Liver (tissue), 9 donors: ENCODE data around the gene KRTAP6-2. TPM values are rescaled to one million over a fixed set of nuclear protein-coding genes. Genes with fewer than 3 reads are reported as not detected.

Experiments
- DNase-seq: peaks from one replicate; pipeline ENCODE4 v3.0.0-alpha.2; 2017; ENCODE audit warnings: low spot score
- H3K27ac ChIP-seq, 2 donors: one replicate each; pipeline ENCODE4 v1.7.0; 2013; ENCODE audit warnings: inconsistent platforms in 2 of 2, low read length in 2 of 2, control low read depth in 1 of 2, low read depth in 1 of 2, mild to moderate bottlenecking in 1 of 2
- H3K27me3 ChIP-seq, 4 donors: one replicate each; pipeline versions ENCODE4 v1.6.1 to v1.7.0; 2013; ENCODE audit warnings: low read length in 3 of 4, inconsistent platforms in 1 of 4, mild to moderate bottlenecking in 1 of 4, moderate library complexity in 1 of 4; ENCODE audit not compliant: control insufficient read depth in 4 of 4, insufficient read depth in 4 of 4
- H3K36me3 ChIP-seq, 4 donors: one replicate each; pipeline versions ENCODE4 v1.6.1 to v1.7.0; 2013; ENCODE audit warnings: low read length in 3 of 4, mild to moderate bottlenecking in 3 of 4, low read depth in 1 of 4, moderate library complexity in 1 of 4; ENCODE audit not compliant: control insufficient read depth in 4 of 4, insufficient read depth in 3 of 4
- H3K4me1 ChIP-seq, 4 donors: one replicate each; pipeline versions ENCODE4 v1.6.1 to v1.7.0; 2013; ENCODE audit warnings: low read length in 3 of 4, mild to moderate bottlenecking in 3 of 4, moderate library complexity in 1 of 4; ENCODE audit not compliant: control insufficient read depth in 4 of 4, insufficient read depth in 4 of 4
- H3K4me3 ChIP-seq, 3 donors: one replicate each; pipeline versions ENCODE4 v1.6.1 to v1.7.0; 2013; ENCODE audit warnings: low read length in 3 of 3, control low read depth in 1 of 3, low read depth in 1 of 3, mild to moderate bottlenecking in 1 of 3
- H3K9ac ChIP-seq, 2 donors: one replicate each; pipeline ENCODE4 v1.7.0; 2013; ENCODE audit warnings: low read length in 2 of 2, mild to moderate bottlenecking in 2 of 2, moderate library complexity in 2 of 2, control low read depth in 1 of 2, low read depth in 1 of 2
- H3K9me3 ChIP-seq, 4 donors: one replicate each; pipeline versions ENCODE4 v1.6.1 to v1.7.0; 2013; ENCODE audit warnings: low read length in 3 of 4; ENCODE audit not compliant: control insufficient read depth in 4 of 4
- FOXA1 ChIP-seq: IDR thresholded peaks from 2 replicates; pipeline ENCODE4 v1.6.1; 2016; ENCODE audit warnings: antibody characterized with exemption
- GABPA ChIP-seq, 2 donors: IDR thresholded peaks in 1 of 2; conservative IDR thresholded peaks in 1 of 2; 2 replicates each; pipeline ENCODE4 v1.6.1; 2016; ENCODE audit warnings: antibody characterized with exemption in 2 of 2, mild to moderate bottlenecking in 1 of 2, moderate library complexity in 1 of 2
- HNF4A ChIP-seq, 2 donors: conservative IDR thresholded peaks; 2 replicates each; pipeline ENCODE4 v1.6.1; 2016; ENCODE audit warnings: antibody characterized with exemption in 2 of 2, mild to moderate bottlenecking in 2 of 2
- HNF4G ChIP-seq: IDR thresholded peaks from 2 replicates; pipeline ENCODE4 v1.6.1; 2016; ENCODE audit warnings: antibody characterized with exemption
- JUND ChIP-seq, 2 donors: IDR thresholded peaks; 2 replicates each; pipeline ENCODE4 v1.6.1; 2016; ENCODE audit warnings: antibody characterized with exemption in 2 of 2
- RAD21 ChIP-seq, 2 donors: IDR thresholded peaks; 2 replicates each; pipeline ENCODE4 v1.6.1; 2016; ENCODE audit warnings: antibody characterized with exemption in 2 of 2, mild to moderate bottlenecking in 2 of 2
- RXRA ChIP-seq, 2 donors: IDR thresholded peaks; 2 replicates each; pipeline ENCODE4 v1.6.1; 2017 to 2018; ENCODE audit warnings: antibody characterized with exemption in 2 of 2, mild to moderate bottlenecking in 1 of 2
- SP1 ChIP-seq: IDR thresholded peaks from 2 replicates; pipeline ENCODE4 v1.6.1; 2018; ENCODE audit warnings: antibody characterized with exemption, mild to moderate bottlenecking
- TAF1 ChIP-seq: conservative IDR thresholded peaks from 2 replicates; pipeline ENCODE4 v1.6.1; 2016; ENCODE audit warnings: antibody characterized with exemption, mild to moderate bottlenecking
- YY1 ChIP-seq: IDR thresholded peaks from 2 replicates; pipeline ENCODE4 v1.6.1; 2016; ENCODE audit warnings: antibody characterized with exemption, mild to moderate bottlenecking
- WGBS: extraction: QIAGEN DNeasy Blood & Tissue Kit; methylation state at CpG from one replicate; pipeline ENCODE4 v1.1.7; 2013; 5-methylcytosine and 5-hydroxymethylcytosine counted together
- polyA plus RNA-seq, 2 donors: library from polyadenylated mRNA; stranded (reverse) in 1 of 2; unstranded in 1 of 2; fragments of 200-250 nt in 1 of 2; fragments of >200 nt in 1 of 2; fragmentation: Nextera tagmentation in 1 of 2; extraction: Ambion mirVana in 1 of 2; gene quantifications; one replicate each; pipeline versions ENCODE4 v1.2.1 to v1.2.3, GENCODE V29; 2013 to 2015
- total RNA-seq, 2 donors: library from RNA; depleted of rRNA; stranded (reverse); fragments of >200 nt; gene quantifications; one replicate each; pipeline ENCODE4 v1.2.3, GENCODE V29; 2014
- TF ChIP-seq, protein P1 (sequence below): IDR thresholded peaks from 2 replicates; pipeline ENCODE4 v1.6.1; 2016; ENCODE audit warnings: antibody characterized with exemption
- TF ChIP-seq, protein P2 (sequence below): IDR thresholded peaks from 2 replicates; pipeline ENCODE4 v1.6.1; 2016; ENCODE audit warnings: antibody characterized with exemption
- TF ChIP-seq, protein P3 (sequence below): fragments of 150-350 bp; IDR thresholded peaks from 2 replicates; pipeline ENCODE4 v1.5.1; 2017; ENCODE audit warnings: improper control_type of control experiment, low read depth, low read length; ENCODE audit not compliant: missing input control
- TF ChIP-seq, protein P4 (sequence below): IDR thresholded peaks from 2 replicates; pipeline ENCODE4 v1.6.1; 2016; ENCODE audit warnings: antibody characterized with exemption
- donor health status: healthy.
- donor health status: healthy.
- donor health status: healthy.
- donor health status: healthy.
- donor health status: healthy.

The KRTAP6-2 gene
- total and polyA plus RNA-seq, 4 donors: not detected

DNA sequence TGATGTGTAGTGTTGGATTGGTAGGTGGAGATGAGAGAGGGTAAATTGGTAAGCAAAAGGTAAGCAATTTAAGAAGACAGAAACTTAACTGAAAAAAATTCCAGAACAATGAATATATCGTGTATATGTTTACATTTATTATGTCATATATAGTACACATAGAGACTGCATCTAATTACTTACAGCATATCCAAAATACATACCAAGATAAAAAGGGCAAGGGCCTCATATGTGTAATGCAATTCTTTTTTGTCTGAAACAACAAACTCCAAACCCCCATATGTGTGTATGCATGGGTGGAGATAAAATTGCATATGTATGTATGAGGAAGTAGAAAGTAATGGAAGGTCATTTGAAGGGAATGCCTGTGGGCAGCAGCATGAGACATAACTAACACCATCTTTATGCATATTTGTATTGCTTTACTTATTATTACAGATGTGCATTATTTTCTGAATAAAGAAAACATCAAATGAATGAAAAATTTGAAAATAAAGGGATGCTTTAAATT, 48.3 kb upstream of the KRTAP6-2 start (continued):
- TF ChIP-seq, protein P1, sequence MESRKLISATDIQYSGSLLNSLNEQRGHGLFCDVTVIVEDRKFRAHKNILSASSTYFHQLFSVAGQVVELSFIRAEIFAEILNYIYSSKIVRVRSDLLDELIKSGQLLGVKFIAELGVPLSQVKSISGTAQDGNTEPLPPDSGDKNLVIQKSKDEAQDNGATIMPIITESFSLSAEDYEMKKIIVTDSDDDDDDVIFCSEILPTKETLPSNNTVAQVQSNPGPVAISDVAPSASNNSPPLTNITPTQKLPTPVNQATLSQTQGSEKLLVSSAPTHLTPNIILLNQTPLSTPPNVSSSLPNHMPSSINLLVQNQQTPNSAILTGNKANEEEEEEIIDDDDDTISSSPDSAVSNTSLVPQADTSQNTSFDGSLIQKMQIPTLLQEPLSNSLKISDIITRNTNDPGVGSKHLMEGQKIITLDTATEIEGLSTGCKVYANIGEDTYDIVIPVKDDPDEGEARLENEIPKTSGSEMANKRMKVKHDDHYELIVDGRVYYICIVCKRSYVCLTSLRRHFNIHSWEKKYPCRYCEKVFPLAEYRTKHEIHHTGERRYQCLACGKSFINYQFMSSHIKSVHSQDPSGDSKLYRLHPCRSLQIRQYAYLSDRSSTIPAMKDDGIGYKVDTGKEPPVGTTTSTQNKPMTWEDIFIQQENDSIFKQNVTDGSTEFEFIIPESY: no peak
- TF ChIP-seq HNF4G (no peak), FOXA1 (no peak), GABPA (IDR thresholded peaks at IDR 0.05 in 1 of 2, conservative IDR thresholded peaks at IDR 0.05 in 1 of 2) (no peak), YY1 (no peak), HNF4A (conservative IDR thresholded peaks at IDR 0.05) (no peak)
- TF ChIP-seq, protein P2, sequence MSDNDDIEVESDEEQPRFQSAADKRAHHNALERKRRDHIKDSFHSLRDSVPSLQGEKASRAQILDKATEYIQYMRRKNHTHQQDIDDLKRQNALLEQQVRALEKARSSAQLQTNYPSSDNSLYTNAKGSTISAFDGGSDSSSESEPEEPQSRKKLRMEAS: no peak

DNA sequence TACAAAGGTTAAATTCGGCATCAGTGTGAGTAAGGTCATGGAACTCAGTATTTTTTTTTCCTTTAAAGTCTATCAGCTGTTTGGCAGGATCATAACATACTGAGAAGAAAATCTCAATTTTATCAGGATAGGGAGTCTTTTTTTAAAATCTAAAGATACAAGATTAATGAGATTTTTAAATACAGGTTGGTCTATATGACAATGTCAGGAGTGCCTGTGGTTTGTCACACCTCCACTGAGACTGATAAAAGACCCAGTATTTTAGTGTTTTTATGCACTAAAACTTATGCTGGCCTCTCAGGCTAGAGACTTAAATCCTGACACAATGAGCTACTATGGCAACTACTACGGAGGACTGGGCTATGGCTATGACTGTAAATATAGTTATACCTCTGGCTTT, 43.9 kb upstream of the KRTAP6-2 start, which contains the start of gene KRTAP20-3:
TSS of gene KRTAP20-3 (plus strand) at position 301 of the 400 bp plus-strand sequence.
- 82% methylated on average over 2 of the region's 2 CpGs for WGBS
- Histone ChIP-seq H3K27ac (no peak within 1 kb of the TSS), H3K4me3 (no peak within 1 kb of the TSS), H3K4me1 (no peaks in the 10 kb centered on the region), H3K36me3 (no peaks in the 10 kb centered on the region), H3K27me3 (peaks cover 0 to 3% (median 0%) of the 10 kb centered on the region in 4 donors), H3K9ac (no peak within 1 kb of the TSS), H3K9me3 (no peaks in the 10 kb centered on the region)
- DNase-seq: no peak
- TF ChIP-seq SP1 (no peak), FOXA1 (no peak), RAD21 (IDR thresholded peaks at IDR 0.05) (no peak), HNF4G (no peak)

DNA sequence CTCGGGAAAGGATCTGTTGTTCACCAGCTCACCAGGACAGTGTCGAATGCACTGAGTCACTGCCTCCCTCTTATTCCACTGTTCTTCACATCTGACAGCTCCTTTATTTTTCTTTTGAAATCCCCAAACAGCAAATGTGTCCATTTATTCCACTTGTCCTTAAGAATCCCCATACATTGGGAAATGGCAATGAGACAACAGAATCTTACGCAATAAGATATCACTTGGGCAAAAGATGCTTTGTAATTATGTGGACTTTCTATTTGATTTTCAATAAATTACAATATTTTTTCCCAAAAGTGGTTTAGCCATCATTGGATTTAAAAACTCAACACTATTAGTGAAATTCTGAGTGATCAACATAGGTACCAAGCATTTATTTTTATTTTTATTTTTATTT, 40.0 kb upstream of the KRTAP6-2 start:
- Histone ChIP-seq H3K9me3 (no peaks in the 10 kb centered on the region), H3K4me3 (no peak overlapping the region), H3K27me3 (no peaks in the 10 kb centered on the region), H3K36me3 (no peaks in the 10 kb centered on the region), H3K9ac (no peak overlapping the region), H3K27ac (no peak overlapping the region), H3K4me1 (no peaks in the 10 kb centered on the region)
- TF ChIP-seq, protein P3, sequence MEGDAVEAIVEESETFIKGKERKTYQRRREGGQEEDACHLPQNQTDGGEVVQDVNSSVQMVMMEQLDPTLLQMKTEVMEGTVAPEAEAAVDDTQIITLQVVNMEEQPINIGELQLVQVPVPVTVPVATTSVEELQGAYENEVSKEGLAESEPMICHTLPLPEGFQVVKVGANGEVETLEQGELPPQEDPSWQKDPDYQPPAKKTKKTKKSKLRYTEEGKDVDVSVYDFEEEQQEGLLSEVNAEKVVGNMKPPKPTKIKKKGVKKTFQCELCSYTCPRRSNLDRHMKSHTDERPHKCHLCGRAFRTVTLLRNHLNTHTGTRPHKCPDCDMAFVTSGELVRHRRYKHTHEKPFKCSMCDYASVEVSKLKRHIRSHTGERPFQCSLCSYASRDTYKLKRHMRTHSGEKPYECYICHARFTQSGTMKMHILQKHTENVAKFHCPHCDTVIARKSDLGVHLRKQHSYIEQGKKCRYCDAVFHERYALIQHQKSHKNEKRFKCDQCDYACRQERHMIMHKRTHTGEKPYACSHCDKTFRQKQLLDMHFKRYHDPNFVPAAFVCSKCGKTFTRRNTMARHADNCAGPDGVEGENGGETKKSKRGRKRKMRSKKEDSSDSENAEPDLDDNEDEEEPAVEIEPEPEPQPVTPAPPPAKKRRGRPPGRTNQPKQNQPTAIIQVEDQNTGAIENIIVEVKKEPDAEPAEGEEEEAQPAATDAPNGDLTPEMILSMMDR: no peak
- no peak for TF ChIP-seq TAF1
- WGBS: 87% methylated on average over 3 of the region's 3 CpGs
- DNase-seq: no peak

DNA sequence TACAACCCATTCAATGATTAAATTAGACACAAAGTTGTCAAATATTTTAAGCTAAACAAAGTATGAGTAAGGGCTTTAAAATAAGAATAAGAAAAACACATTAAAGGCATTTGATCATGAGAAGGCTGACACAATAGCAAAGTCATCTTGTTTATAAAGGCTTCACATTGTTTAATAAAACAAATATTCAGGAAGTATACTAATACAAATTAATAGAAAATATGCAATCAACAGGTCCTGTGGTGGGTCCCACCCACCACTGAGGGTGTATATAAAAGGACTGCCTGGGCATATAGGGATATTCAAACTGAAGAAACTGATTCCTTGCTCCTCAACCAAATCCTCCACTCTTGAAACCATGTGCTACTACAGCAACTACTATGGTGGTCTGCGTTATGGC, 36.2 kb upstream of the KRTAP6-2 start, which contains the start of gene KRTAP20-2:
TSS of gene KRTAP20-2 (plus strand) at position 301 of the 400 bp plus-strand sequence. CDS start at position 359, 58 bp downstream.
- DNase-seq: no peak
- Histone ChIP-seq H3K4me3 (no peak within 1 kb of the TSS), H3K27ac (no peak within 1 kb of the TSS), H3K36me3 (no peaks in the 10 kb centered on the region), H3K27me3 (no peaks in the 10 kb centered on the region), H3K4me1 (no peaks in the 10 kb centered on the region), H3K9ac (no peak within 1 kb of the TSS), H3K9me3 (no peaks in the 10 kb centered on the region)
- 88% methylated on average over 1 of the region's 1 CpG for WGBS
- TF ChIP-seq JUND (IDR thresholded peaks at IDR 0.05): no peak
- TF ChIP-seq RXRA (IDR thresholded peaks at IDR 0.05): no peak
- TF ChIP-seq, protein P4, sequence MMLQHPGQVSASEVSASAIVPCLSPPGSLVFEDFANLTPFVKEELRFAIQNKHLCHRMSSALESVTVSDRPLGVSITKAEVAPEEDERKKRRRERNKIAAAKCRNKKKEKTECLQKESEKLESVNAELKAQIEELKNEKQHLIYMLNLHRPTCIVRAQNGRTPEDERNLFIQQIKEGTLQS: no peak
